RWPE1 (cell line): ENCODE data around the gene TALDO1.

ENCODE experiments used
- CTCF ChIA-PET: fragments of 350-600 bp; sonication (Branson Sonifier 250); formaldehyde crosslinking; extraction: SDS; loops from one replicate; lab custom pipeline; 2021; lab: Yijun Ruan, JAX
- POLR2A ChIA-PET: fragments of 400-600 bp; formaldehyde crosslinking; extraction: SDS; loops from one replicate; lab custom pipeline; 2020; ENCODE audit warnings: antibody characterized with exemption; ENCODE audit not compliant: low non-redundant PET; lab: Yijun Ruan, JAX
- DNase-seq: peaks from one replicate; pipeline ENCODE4 v3.0.0; 2012; ENCODE audit warnings: low spot score
- H3K27ac ChIP-seq: fragments of 450-650 bp; 2 replicates; pipeline ENCODE4 v1.5.1; 2017
- CTCF ChIP-seq: fragments of 450-650 bp; conservative IDR thresholded peaks from 2 replicates; pipeline ENCODE4 v1.5.1; 2017; ENCODE audit warnings: low read depth, mild to moderate bottlenecking

Gene TALDO1

GRCh38 chr11:812390-812789 lies 65.1 kb downstream of the TALDO1 start:
- CTCF ChIA-PET = no interaction called here
- POLR2A ChIA-PET = interaction anchor here (0.7 to 1.1 kb wide), 2 partner anchors 17 to 22 kb away, joined by 3 to 4 read pairs; no protein-coding TSS in a partner anchor
- TF ChIP-seq CTCF = no peak
- DNase-seq = no peak
- H3K27ac ChIP-seq = peak overlapping the region; percentile 97

DNA sequence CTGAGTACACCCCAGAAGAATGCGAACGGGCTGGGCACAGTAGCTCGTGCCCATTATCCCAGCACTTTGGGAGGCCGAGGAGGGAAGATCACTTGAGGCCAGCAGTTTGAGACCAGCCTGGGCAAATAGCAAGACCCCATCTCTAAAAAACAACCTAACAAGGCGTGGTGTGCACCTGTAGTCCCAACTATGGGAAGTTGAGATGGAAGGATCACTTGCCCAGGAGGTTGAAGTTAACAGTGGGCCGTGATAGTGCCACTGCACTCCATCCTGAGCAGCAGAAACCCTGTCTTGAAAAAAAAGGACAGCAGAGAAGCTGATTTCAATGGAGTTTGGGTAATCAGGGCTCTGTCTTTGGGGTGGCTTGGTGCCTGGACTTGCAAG lies 65.8 kb downstream of the TALDO1 start:
- no peak for TF ChIP-seq CTCF
- peak overlapping the region; percentile 97 for H3K27ac ChIP-seq
- ChIA-PET POLR2A (interaction anchor here (0.7 to 1.1 kb wide), 2 partner anchors 16 to 22 kb away, joined by 3 to 4 read pairs; no protein-coding TSS in a partner anchor), CTCF (no interaction called here)
- DNase-seq = no peak

DNA sequence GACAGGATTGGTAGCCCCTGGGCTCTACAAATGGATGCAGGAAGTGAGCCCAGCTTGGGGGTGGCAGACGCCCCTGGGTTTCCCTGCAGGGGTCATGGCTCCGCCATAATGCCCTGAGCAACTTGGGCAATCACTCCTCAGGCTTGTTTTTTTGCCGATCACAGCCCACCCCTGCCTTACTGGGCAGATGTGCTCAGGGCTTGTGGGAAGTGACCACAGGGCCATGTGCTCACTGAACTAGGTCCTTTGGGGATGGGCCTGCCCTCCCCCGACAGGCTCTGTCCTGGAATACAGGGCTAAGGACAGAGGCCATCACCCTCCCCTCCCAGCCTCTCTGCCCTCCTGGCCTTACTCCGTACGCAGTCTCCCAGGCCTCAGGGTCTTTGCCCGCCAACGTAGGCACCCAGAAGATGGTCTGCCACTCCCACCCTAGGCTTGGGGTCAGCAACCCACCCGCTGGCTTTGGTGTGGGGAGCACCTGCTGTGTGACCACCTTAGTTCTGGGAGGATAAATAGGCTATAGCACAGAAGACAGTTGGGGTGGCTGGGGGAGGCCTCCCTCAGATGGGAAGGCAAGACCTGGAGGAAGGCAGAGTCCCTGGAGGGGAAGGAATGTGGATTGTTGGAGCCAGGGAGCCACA lies 66.3 kb downstream of the TALDO1 start:
- H3K27ac ChIP-seq = peak overlapping the region; percentile 97
- no peak for TF ChIP-seq CTCF
- ChIA-PET CTCF (no interaction called here), POLR2A (no interaction called here)
- no peak for DNase-seq
